Brain pericyte (primary cell): ENCODE measurements around the gene NR2F1.
"Not testable (repeated sequence)": the region's sequence is repeated elsewhere in the genome, so short reads cannot be mapped to it uniquely, and the experiment has no call there.

Experiments
- DNase-seq: peaks from one replicate; pipeline ENCODE4 v3.0.0-alpha.2; 2012; ENCODE audit warnings: low read depth, low spot score

NR2F1 gene

DNA sequence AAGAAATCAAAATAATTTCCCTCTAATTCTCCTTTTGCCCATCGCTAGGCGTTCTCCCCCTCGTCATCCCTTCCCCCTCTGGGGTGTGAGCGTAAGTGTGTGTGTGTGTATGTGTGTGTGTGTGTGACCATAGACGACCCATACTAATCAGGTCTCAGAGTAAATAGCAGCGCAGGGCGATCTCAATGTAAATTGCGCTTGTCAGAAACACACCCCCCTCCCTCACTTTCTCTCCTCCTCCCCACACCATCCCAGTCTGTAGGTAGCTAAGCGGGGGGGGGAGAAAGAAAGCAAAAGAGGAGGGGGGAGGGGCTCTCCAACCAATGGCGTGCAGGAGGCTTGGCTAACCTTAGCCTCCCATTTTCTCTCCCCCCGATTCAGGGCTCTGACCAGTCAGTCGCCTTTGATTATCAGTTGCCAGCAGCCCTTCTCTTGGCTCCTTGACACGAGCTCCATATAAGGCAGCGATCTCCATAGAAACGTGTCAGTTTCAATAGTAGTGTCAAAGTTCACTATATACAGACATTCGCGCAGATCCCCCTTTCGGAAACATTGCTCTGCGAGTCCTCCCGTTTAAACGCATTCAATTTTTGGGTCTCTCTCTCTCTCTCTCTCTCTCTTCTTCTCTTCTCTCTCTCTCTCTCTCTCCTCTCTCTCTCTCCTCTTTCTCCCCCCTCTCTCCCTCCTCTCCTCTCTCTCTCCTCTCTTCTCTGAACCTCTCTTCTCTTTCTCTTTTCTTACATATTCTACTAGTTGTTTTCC is at the start of gene NR2F1:
Gene NR2F1, plus strand, starts transcription at position 546 of the 762 bp plus-strand sequence. CDS start 1,802 bp downstream, outside the sequence.
- peak; percentile 97 for DNase-seq

DNA sequence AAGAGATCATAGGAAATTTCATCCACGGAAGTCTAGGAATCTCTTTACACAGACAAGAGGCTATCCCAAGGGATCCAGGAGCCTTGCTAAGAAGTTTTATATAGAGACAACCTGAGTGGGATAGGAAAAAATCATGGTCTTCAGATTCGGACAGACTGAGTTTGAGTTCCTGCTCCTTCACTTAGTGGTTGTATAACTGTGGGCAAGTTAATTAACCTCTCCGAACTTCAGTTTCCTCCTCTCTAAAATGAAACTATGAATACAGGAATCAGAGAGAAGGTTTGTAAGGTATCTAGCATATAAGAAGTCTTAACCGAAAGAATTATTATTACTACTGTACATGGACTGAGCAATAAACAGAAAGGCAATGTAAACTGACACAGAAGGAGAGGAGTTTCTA is 37.1 kb upstream of the NR2F1 start:
- no peak for DNase-seq

DNA sequence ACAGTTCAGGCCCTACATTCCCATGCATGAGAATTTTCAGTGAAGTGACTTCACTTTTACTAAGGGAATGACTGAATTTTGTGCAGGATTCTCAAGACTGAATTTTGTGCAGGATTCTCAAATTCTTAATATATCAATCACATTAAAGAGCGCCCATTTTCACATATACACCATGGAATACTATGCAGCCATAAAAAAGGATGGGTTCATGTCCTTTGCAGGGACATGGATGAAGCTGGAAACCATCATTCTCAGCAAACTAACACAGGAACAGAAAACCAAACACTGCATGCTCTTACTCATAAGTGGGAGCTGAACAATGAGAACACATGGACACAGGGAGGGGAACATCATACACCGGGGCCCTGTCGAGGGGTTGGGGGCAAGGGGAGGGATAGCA is 33.4 kb upstream of the NR2F1 start:
- not testable (repeated sequence) for DNase-seq

- no peak for DNase-seq
These were observed 25.9 kb upstream of the NR2F1 start for GRCh38 chr5:93557021-93557604.

- DNase-seq = no peak
These were observed 16.9 kb upstream of the NR2F1 start for GRCh38 chr5:93566091-93566490.

DNA sequence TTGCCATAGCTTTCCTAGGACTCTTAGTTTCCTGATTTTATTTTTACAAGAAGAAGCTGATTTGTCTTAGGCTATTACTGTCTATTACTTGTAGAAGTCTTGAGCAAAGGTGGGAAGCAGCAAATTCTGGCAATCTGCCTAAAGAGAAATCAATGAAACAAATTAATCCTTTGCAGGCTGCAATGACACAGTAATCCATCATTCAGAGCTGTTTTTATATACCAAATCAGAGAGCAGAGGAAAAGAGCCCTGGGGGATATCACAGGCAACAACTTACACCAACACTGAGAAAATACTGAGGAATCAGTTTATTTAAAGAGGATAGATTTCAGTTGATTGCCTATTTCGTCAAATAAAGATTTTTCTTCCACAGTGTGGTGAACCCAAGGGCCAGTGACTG is 15.6 kb upstream of the NR2F1 start:
- DNase-seq = no peak

DNA sequence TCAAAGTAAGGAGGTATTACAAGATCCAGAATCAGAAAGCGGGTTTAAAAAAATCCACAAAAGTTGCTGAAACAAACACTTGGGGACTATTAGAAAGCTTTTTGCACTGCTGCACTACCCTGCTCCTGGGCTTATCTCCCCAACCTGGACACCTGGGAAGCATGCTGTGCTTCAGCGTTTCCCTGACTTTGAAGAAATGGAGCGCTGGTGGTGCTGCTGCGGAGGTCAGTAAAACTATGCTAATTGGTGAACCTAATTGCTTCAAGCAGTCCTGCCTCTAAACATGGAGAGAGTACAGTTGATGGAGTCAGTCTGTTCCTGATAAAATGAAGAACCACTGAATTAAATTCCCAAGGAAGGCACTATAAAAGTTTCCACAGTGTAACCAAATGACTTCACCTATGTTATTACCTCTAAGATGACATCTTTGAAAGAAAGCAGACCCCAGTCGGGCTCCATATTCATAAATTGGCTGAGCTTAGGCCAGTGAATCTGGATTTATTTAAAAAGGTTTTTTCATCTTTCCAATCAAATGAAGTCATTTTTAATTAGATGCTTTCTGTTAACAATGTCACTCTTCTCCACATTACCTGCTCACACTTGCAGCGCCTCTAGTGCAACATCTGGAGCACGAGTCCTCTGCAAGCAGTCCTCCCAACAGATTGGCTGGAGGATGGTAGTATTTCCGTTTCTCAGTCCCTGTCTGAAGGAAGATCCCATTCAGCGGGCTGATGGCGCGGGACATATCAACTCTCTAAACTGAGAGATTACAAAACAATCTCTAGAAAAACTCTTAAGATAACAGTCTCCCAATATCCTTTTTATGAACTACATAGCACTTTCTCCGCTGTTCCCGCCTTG is 13.5 kb upstream of the NR2F1 start:
- DNase-seq = no peak

- no peak for DNase-seq
These were observed 12.5 kb upstream of the NR2F1 start for GRCh38 chr5:93570294-93571113.

GRCh38 chr5:93571114-93571949 is 11.7 kb upstream of the NR2F1 start:
- DNase-seq = no peak

GRCh38 chr5:93572101-93572607 is 10.9 kb upstream of the NR2F1 start:
- DNase-seq = no peak

- DNase-seq = no peak
These were observed 10.2 kb upstream of the NR2F1 start for GRCh38 chr5:93572608-93573353.

DNA sequence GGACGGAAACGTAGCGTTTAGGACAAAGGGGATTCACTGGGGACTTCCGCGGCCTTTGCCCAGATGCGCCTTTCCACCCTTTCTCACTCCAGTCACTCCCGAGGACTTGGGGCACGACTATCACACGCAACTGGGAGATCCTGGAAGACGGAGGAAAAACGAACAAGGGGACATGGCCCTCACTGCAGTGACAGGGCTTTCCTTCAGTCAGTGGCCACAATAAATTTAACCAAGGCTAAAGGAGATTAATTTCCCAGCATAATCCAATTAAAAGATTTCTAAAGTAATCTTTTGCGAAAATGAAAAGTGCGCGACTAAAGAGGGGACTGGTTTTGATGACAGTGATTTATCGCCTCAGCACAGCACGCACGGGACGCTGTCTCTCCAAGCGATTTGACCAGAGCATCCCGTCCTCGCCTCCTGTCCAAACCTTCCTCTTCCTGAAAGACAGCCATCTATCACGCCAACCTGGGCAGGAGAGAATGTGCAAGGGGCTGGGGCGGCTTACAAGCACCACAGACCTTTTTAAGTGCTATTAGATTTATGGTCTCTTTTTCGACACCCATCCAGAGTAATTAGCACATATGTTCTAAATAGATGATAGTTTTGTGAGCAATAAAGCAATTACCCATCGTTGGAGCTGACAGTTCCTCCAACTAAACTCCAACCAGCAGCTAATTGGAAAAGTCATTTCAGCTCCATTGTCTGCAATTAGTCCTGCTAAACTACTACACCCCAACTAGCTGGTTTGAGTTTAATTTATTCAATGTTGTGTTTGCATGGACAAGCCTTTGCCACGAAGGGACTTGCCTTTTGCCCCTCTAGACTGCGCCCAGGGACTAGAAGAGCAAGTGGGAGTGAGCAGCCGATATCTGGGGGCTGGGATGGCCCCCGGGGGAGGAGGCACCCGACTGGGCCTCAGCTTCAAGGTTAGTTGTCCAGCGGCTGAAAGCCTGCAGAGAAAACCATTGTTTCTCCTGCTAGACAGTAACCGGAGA is 9.4 kb upstream of the NR2F1 start:
- DNase-seq = no peak

- DNase-seq = no peak
These were observed 8.3 kb upstream of the NR2F1 start for GRCh38 chr5:93574491-93575305.

DNA sequence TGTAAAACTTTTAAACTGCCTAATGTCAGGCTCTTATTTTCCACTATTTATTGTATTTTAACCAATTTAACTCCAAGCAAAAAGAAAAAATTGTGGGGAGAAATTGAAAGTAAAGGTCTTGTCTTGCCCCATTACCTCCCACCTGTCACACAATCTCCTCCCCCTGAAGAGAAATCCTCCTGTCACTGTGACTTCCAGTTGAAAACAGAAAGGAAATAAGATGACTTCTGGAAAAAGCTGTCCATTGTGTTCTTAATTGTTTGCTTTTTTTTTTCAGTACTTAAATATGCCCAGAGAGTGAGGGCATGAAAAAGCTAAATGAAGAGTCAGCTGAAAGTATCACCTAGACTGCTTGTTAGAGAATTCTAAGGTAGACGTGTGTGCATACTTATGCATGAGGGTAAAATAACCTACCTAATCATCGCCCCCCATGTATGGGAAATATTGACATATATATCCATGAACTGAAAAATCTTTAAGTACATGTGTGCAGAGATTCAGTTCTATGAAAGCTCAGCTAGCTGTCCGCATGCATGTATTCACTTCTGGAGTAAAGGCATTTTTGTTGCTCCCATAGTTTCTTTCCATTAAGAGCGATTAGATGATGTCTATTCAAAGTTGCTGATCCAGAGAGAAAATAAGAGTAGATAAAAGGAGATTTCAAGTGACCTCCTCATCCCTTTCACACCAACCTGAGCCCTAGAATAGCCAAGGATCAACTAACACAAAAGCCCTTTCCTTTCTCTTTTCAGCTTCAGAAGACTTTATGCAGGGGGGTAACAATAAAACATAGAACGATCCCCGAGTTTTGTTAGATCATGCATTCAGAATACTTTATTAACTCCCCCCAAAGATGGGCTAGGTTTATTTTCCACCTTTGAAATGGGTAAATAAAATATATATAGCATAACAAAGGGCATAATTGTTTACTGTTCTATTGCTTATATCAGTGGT is 7.3 kb upstream of the NR2F1 start:
- no peak for DNase-seq

GRCh38 chr5:93576994-93577853 is 5.8 kb upstream of the NR2F1 start:
- DNase-seq = no peak
